Spleen (tissue), 11 donors: Measurements from ENCODE around the gene PTPN18. TPM values are rescaled to one million over a fixed set of nuclear protein-coding genes. Genes with fewer than 3 reads are reported as not detected.

Source experiments
- DNase-seq: peaks from one replicate; pipeline ENCODE4 v3.0.0-alpha.2; 2020
- H3K27ac ChIP-seq, 8 donors: fragments of 200-600 bp; sonication (generic) in 7 of 8; 1 replicate in 4 of 8; 2 replicates in 4 of 8; pipeline versions ENCODE4 v1.5.0 to v1.8.0; 2016 to 2021; ENCODE audit warnings: inconsistent platforms in 4 of 8, mild to moderate bottlenecking in 4 of 8, moderate library complexity in 1 of 8
- H3K27me3 ChIP-seq, 7 donors: fragments of 200-600 bp; sonication (generic) in 6 of 7; replicated peaks in 1 of 7; 1 replicate in 4 of 7; 2 replicates in 3 of 7; pipeline versions ENCODE4 v1.5.0 to v1.8.0; 2016 to 2021; ENCODE audit warnings: inconsistent platforms in 3 of 7, mild to moderate bottlenecking in 1 of 7
- H3K36me3 ChIP-seq, 6 donors: fragments of 200-600 bp; sonication (generic) in 5 of 6; 1 replicate in 4 of 6; 2 replicates in 2 of 6; pipeline versions ENCODE4 v1.5.0 to v1.8.0; 2016 to 2021; ENCODE audit warnings: inconsistent platforms in 2 of 6
- H3K4me1 ChIP-seq, 6 donors: fragments of 200-600 bp; sonication (generic) in 5 of 6; 1 replicate in 3 of 6; 2 replicates in 3 of 6; pipeline versions ENCODE4 v1.5.0 to v1.8.0; 2016 to 2021; ENCODE audit warnings: inconsistent platforms in 3 of 6
- H3K4me3 ChIP-seq, 8 donors: fragments of 200-600 bp; sonication (generic) in 7 of 8; 1 replicate in 4 of 8; 2 replicates in 4 of 8; pipeline versions ENCODE4 v1.5.0 to v1.8.0; 2016 to 2021; ENCODE audit warnings: inconsistent platforms in 4 of 8, mild to moderate bottlenecking in 4 of 8, moderate library complexity in 2 of 8
- H3K9me3 ChIP-seq, 8 donors: fragments of 200-600 bp; sonication (generic) in 7 of 8; 1 replicate in 4 of 8; 2 replicates in 4 of 8; pipeline versions ENCODE4 v1.5.0 to v1.8.0; 2016 to 2021; ENCODE audit warnings: inconsistent platforms in 4 of 8
- POLR2A ChIP-seq, 3 donors: fragments of 450-650 bp; IDR thresholded peaks; one replicate each; pipeline ENCODE4 v1.5.1; 2017; ENCODE audit warnings: antibody characterized with exemption in 3 of 3, mild to moderate bottlenecking in 1 of 3
- POLR2AphosphoS5 ChIP-seq, 3 donors: sonication (generic); formaldehyde crosslinking; IDR thresholded peaks; one replicate each; pipeline ENCODE4 v1.5.1; 2017; ENCODE audit warnings: antibody characterized with exemption in 3 of 3
- WGBS, 5 donors: extraction: QIAGEN DNeasy Blood & Tissue Kit in 3 of 5; methylation state at CpG; one replicate each; pipeline versions ENCODE4 v1.1.5 to v1.1.7; 2013 to 2018; 5-methylcytosine and 5-hydroxymethylcytosine counted together
- intact Hi-C: fragments of 100-400 bp; cut with DNase I; formaldehyde crosslinking; loops from one replicate; pipeline ENCODE4 v1.15.0; 2023; ENCODE audit warnings: low total_unique reads
- polyA plus RNA-seq, 3 donors: library from polyadenylated mRNA; stranded (reverse); fragments of 200-250 nt; gene quantifications; one replicate each; pipeline ENCODE4 v1.2.1, GENCODE V29; 2013
- total RNA-seq, 7 donors: library from RNA; depleted of rRNA in 3 of 7; stranded (reverse); fragments of >200 nt in 3 of 7; fragmentation: NEBNext Ultra II Directional in 4 of 7; extraction: Animal tissue kit (Norgen Biotek cat#: 25700) in 4 of 7; gene quantifications; one replicate each; pipeline versions ENCODE4 v1.1.0 to v1.2.1, GENCODE V29; 2016 to 2021
- TF ChIP-seq, protein P1 (sequence below), 11 experiments: fragments of 200-600 bp in 7 of 11; fragments of 450-650 bp in 4 of 11; sonication (generic) in 4 of 11; IDR thresholded peaks in 8 of 11; conservative IDR thresholded peaks in 3 of 11; 1 replicate in 7 of 11; 2 replicates in 4 of 11; pipeline versions ENCODE4 v1.4.0 to v1.8.0; 2016 to 2021; ENCODE audit warnings: antibody characterized with exemption in 11 of 11, inconsistent platforms in 4 of 11, mild to moderate bottlenecking in 1 of 11
- donor health status: healthy with polysubstance abuse.
- donor health status: DM: no; HTN: no; CAD: no; lungs with moderate emphysema.
- donor health status: DM: no; HTN: no; CAD: no.
- donor health status: Bipolar disorder and iron deficiency.
- donor health status: healthy.
- donor health status: DM: no; HTN: no; CAD: no.
- donor health status: DM: yes; HTN: yes; CAD: no.

The PTPN18 gene
- total and polyA plus RNA-seq, 10 donors, result 75.9 to 132 (median 108) TPM

DNA sequence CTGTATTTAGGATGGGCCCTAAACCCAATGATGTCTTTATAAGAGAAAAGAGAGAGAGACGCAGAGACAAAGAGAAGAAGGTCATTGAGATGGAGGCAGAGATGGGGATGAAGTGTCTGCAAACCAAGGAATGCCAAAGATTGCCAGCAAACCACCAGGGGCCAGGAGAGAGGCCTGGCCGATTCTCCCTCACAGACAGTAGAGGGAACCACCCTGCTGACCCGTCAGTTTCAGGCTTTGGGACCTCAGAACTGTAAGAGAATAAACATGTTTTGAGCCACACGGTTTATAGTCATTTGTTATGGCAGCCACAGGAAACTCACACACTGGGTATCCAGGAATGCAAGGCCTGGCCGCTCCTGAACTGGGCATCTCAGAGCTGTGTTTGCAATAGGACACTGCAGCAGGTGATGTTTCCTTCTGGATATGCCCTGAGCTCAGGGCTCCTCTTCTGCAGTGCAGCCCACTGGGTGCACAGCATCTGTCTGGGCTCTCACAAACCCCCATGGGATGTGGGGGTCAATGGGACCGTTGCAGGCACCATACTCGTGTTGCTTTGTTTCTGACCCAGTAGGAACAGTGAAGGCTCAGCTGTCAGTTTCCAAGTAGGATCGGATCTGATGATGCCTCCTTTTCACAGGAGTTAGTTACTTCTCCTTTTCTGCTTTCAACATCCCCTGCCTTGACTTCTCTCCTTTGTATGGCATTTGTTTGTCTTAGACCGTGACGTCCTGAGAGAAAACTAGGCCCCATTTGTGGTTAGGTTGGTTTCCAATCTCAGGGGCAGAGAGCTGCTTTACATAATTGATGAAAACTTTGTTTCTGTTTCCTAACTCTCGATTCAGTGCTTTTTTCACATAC lies 20.8 kb downstream of the PTPN18 start:
- Histone ChIP-seq H3K27me3 (no peaks in the 10 kb centered on the region), H3K4me1 (peaks cover 7 to 100% (median 82%) of the 10 kb centered on the region in 6 donors), H3K27ac (peak overlapping the region; percentile 11 to 98 (median 64)), H3K4me3 (peak overlapping the region in 2 of 8 donors; percentile 9 to 42), H3K36me3 (peaks cover 0 to 85% (median 15%) of the 10 kb centered on the region in 6 donors), H3K9me3 (no peaks in the 10 kb centered on the region)
- intact Hi-C loops, result no loop called here
- no peak for DNase-seq
- WGBS, 5 donors, result 52 to 65% (median 58%) methylated on average over 11 of the region's 11 CpGs
- TF ChIP-seq POLR2A (IDR thresholded peaks at IDR 0.05) (no peak), POLR2AphosphoS5 (IDR thresholded peaks at IDR 0.05) (peak in 2 of 3 donors; percentile 38 to 43)
- TF ChIP-seq, protein P1, sequence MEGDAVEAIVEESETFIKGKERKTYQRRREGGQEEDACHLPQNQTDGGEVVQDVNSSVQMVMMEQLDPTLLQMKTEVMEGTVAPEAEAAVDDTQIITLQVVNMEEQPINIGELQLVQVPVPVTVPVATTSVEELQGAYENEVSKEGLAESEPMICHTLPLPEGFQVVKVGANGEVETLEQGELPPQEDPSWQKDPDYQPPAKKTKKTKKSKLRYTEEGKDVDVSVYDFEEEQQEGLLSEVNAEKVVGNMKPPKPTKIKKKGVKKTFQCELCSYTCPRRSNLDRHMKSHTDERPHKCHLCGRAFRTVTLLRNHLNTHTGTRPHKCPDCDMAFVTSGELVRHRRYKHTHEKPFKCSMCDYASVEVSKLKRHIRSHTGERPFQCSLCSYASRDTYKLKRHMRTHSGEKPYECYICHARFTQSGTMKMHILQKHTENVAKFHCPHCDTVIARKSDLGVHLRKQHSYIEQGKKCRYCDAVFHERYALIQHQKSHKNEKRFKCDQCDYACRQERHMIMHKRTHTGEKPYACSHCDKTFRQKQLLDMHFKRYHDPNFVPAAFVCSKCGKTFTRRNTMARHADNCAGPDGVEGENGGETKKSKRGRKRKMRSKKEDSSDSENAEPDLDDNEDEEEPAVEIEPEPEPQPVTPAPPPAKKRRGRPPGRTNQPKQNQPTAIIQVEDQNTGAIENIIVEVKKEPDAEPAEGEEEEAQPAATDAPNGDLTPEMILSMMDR (IDR thresholded peaks at IDR 0.05 in 8 of 11, conservative IDR thresholded peaks at IDR 0.05 in 3 of 11), result peak in 1 of 11 experiments; percentile 22

DNA sequence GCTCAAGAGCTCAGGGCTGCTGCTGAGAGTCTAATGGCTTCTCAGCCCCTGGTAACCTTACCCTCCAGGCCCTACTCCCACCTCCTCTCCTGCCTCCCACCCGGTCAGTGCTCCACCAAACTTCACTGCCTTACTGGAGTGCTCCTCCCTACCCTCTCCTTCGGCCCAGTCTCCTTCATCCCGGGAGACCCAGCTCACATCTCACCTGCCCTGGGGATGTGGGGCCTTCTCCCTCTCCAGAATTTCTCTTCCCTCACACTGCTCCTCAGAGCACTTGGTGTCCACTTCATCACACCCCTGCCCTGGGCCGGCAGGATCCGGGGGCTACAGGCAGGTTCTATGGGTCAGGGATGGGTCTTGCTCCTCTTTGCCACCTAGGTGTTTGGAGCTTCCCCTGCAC lies 21.6 kb downstream of the PTPN18 start:
- H3K27ac ChIP-seq, result peak overlapping the region in 5 of 8 donors; percentile 55 to 98 (median 95)
- H3K36me3 ChIP-seq, result peaks cover 0 to 93% (median 15%) of the 10 kb centered on the region in 6 donors
- H3K4me3 ChIP-seq, result peak overlapping the region in 1 of 8 donors; percentile 42
- intact Hi-C loops, result no loop called here
- WGBS, 5 donors, result 84 to 97% (median 95%) methylated on average over 5 of the region's 5 CpGs
- DNase-seq, result no peak
- H3K27me3 ChIP-seq, result no peaks in the 10 kb centered on the region
- no peaks in the 10 kb centered on the region for H3K9me3 ChIP-seq
- peaks cover 6 to 100% (median 80%) of the 10 kb centered on the region in 6 donors for H3K4me1 ChIP-seq
- TF ChIP-seq POLR2AphosphoS5 (IDR thresholded peaks at IDR 0.05) (no peak), POLR2A (IDR thresholded peaks at IDR 0.05) (no peak)
- TF ChIP-seq, protein P1 (IDR thresholded peaks at IDR 0.05 in 8 of 11, conservative IDR thresholded peaks at IDR 0.05 in 3 of 11), result no peak

DNA sequence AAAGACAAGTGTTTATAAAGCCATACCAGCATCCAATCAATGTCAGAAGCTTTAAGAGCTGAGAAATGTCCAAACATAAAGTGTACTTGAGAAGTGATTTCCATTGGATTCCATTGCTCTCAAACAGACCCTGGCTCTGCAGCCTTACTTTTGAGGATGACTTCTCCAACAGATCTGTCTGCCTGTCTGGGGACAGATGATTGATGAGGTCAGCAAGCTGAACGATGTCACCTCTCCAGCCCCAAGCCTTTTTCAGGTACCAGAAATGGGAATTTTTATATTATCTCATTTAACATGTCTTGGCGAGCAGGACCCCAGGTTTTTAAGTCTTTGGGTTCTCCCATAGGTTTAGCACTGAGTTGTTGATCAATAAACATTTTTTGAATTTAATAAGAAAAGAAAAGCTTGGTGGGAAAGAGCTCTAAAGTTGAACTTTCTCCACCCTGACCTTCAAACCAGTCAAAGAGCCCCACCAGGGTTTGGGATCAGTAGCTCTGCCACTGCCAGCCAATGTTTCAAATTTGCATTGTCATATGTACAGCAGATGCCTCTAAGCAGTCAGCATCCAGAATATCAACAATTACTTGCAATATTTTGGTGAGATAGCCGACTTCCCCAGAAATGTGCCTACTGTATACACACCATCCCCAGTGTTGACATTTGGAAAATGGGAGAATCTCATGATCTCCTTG lies 22.5 kb downstream of the PTPN18 start:
- intact Hi-C loops, result no loop called here
- Histone ChIP-seq H3K9me3 (no peaks in the 10 kb centered on the region), H3K27me3 (no peaks in the 10 kb centered on the region), H3K4me1 (peaks cover 6 to 97% (median 72%) of the 10 kb centered on the region in 6 donors), H3K36me3 (peaks cover 0 to 98% (median 15%) of the 10 kb centered on the region in 6 donors), H3K4me3 (no peak overlapping the region), H3K27ac (peak overlapping the region in 3 of 8 donors; percentile 73 to 98 (median 95))
- 77 to 90% (median 89%) methylated on average over 3 of the region's 3 CpGs for WGBS, 5 donors
- DNase-seq, result no peak
- TF ChIP-seq POLR2AphosphoS5 (IDR thresholded peaks at IDR 0.05) (no peak), POLR2A (IDR thresholded peaks at IDR 0.05) (no peak)
- TF ChIP-seq, protein P1 (IDR thresholded peaks at IDR 0.05 in 8 of 11, conservative IDR thresholded peaks at IDR 0.05 in 3 of 11), result no peak

DNA sequence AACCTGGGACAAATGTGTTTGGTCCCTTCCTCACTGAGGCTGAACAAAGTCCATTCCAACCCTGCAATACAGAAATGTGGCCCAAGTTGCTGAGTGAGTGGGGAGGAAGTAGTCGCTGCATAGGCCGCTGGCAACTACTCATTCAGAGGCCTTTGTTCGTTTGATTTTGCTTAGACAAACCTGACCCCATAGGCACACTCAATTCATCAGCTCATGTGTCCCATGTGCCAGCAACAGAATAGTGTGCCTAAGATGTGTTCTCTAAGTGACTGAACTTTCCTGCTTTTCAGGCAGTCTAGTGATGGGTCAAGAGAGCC lies 23.0 kb downstream of the PTPN18 start:
- Histone ChIP-seq H3K36me3 (peaks cover 0 to 96% (median 15%) of the 10 kb centered on the region in 6 donors), H3K4me3 (no peak overlapping the region), H3K9me3 (no peaks in the 10 kb centered on the region), H3K27ac (peak overlapping the region in 2 of 8 donors; percentile 95 to 98), H3K27me3 (no peaks in the 10 kb centered on the region), H3K4me1 (peaks cover 6 to 92% (median 67%) of the 10 kb centered on the region in 6 donors)
- 83 to 92% (median 84%) methylated on average over 3 of the region's 3 CpGs for WGBS, 5 donors
- TF ChIP-seq POLR2A (IDR thresholded peaks at IDR 0.05), result no peak
- no peak for TF ChIP-seq POLR2AphosphoS5 (IDR thresholded peaks at IDR 0.05)
- TF ChIP-seq, protein P1 (IDR thresholded peaks at IDR 0.05 in 8 of 11, conservative IDR thresholded peaks at IDR 0.05 in 3 of 11), result no peak
- no peak for DNase-seq
- intact Hi-C loops, result no loop called here
